ENCODE results near the gene RNF214. TPM values are rescaled to one million over a fixed set of nuclear protein-coding genes. Genes with fewer than 3 reads are reported as not detected.

RNF214 gene
- total RNA-seq, 1 experiment from 2014 or later, result 37.8 TPM

GRCh38 chr11:117192401-117192875 lies 40.0 kb upstream of the RNF214 start:
- no peaks in the 10 kb centered on the region for H3K27me3 ChIP-seq (replicated peaks; ENCODE audit: insufficient read depth, low read depth, low read length, poor library complexity)
- H3K36me3 ChIP-seq (ENCODE audit: insufficient read depth, low read length, poor library complexity, severe bottlenecking), result peaks cover 13% of the 10 kb centered on the region
- H3K4me1 ChIP-seq (ENCODE audit: insufficient read depth, low read length, poor library complexity, severe bottlenecking), result no peaks in the 10 kb centered on the region
- DNase-seq (ENCODE audit: low spot score), result no peak
- BruUV-seq (replicated peaks), result no TSS peak
- no peaks in the 10 kb centered on the region for H3K9me3 ChIP-seq (ENCODE audit: low read depth, low read length, poor library complexity, severe bottlenecking)
- ChIA-PET CTCF (no interaction called here), POLR2A (ENCODE audit: low non-redundant PET) (no interaction called here)
- TF ChIP-seq EZH2 (IDR thresholded peaks at IDR 0.05; ENCODE audit: borderline replicate concordance, low read depth, low read length, poor library complexity, severe bottlenecking) (no peak), CTCF (conservative IDR thresholded peaks at IDR 0.05; ENCODE audit: low read depth, low read length) (no peak)
- no peak overlapping the region for H3K27ac ChIP-seq (ENCODE audit: low read depth, low read length, poor library complexity, severe bottlenecking)
- intact Hi-C loops (cut with micrococcal nuclease; ENCODE audit: unreplicated experiment), result no loop called here
- no peak overlapping the region for H3K4me3 ChIP-seq (ENCODE audit: low read depth, low read length, poor library complexity, severe bottlenecking)

GRCh38 chr11:117193130-117194020 lies 39.1 kb upstream of the RNF214 start:
- no peak for DNase-seq (ENCODE audit: low spot score)
- CTCF ChIA-PET, result no interaction called here
- no TSS peak for BruUV-seq (replicated peaks)
- POLR2A ChIA-PET (ENCODE audit: low non-redundant PET), result no interaction called here
- no peak overlapping the region for H3K27ac ChIP-seq (ENCODE audit: low read depth, low read length, poor library complexity, severe bottlenecking)
- no peaks in the 10 kb centered on the region for H3K4me1 ChIP-seq (ENCODE audit: insufficient read depth, low read length, poor library complexity, severe bottlenecking)
- peaks cover 13% of the 10 kb centered on the region for H3K36me3 ChIP-seq (ENCODE audit: insufficient read depth, low read length, poor library complexity, severe bottlenecking)
- no peak overlapping the region for H3K4me3 ChIP-seq (ENCODE audit: low read depth, low read length, poor library complexity, severe bottlenecking)
- intact Hi-C loops (cut with micrococcal nuclease; ENCODE audit: unreplicated experiment), result no loop called here
- no peaks in the 10 kb centered on the region for H3K27me3 ChIP-seq (replicated peaks; ENCODE audit: insufficient read depth, low read depth, low read length, poor library complexity)
- TF ChIP-seq EZH2 (IDR thresholded peaks at IDR 0.05; ENCODE audit: borderline replicate concordance, low read depth, low read length, poor library complexity, severe bottlenecking) (no peak), CTCF (conservative IDR thresholded peaks at IDR 0.05; ENCODE audit: low read depth, low read length) (no peak)
- H3K9me3 ChIP-seq (ENCODE audit: low read depth, low read length, poor library complexity, severe bottlenecking), result no peaks in the 10 kb centered on the region

- no peaks in the 10 kb centered on the region for H3K27me3 ChIP-seq (replicated peaks; ENCODE audit: insufficient read depth, low read depth, low read length, poor library complexity)
- H3K4me1 ChIP-seq (ENCODE audit: insufficient read depth, low read length, poor library complexity, severe bottlenecking), result peaks cover 4% of the 10 kb centered on the region
- TF ChIP-seq EZH2 (IDR thresholded peaks at IDR 0.05; ENCODE audit: borderline replicate concordance, low read depth, low read length, poor library complexity, severe bottlenecking) (no peak), CTCF (conservative IDR thresholded peaks at IDR 0.05; ENCODE audit: low read depth, low read length) (no peak)
- no peak overlapping the region for H3K27ac ChIP-seq (ENCODE audit: low read depth, low read length, poor library complexity, severe bottlenecking)
- intact Hi-C loops (cut with micrococcal nuclease; ENCODE audit: unreplicated experiment), result no loop called here
- POLR2A ChIA-PET (ENCODE audit: low non-redundant PET), result no interaction called here
- no TSS peak for BruUV-seq (replicated peaks)
- no peak for DNase-seq (ENCODE audit: low spot score)
- H3K4me3 ChIP-seq (ENCODE audit: low read depth, low read length, poor library complexity, severe bottlenecking), result no peak overlapping the region
- peaks cover 7% of the 10 kb centered on the region for H3K36me3 ChIP-seq (ENCODE audit: insufficient read depth, low read length, poor library complexity, severe bottlenecking)
- H3K9me3 ChIP-seq (ENCODE audit: low read depth, low read length, poor library complexity, severe bottlenecking), result no peaks in the 10 kb centered on the region
- CTCF ChIA-PET, result no interaction called here
Measured at GRCh38 chr11:117194267-117194666, 38.2 kb upstream of the RNF214 start.
